GM18526 (cell line): ENCODE data around the gene RFX4.

Experiments
- POLR2A ChIP-seq: IDR thresholded peaks from 3 replicates; pipeline ENCODE4 v1.6.1; 2011; ENCODE audit not compliant: insufficient read length; ENCODE audit errors: extremely low read depth

The RFX4 gene

GRCh38 chr12:106745181-106745745 is 162.5 kb downstream of the RFX4 start:
- no peak for TF ChIP-seq POLR2A

GRCh38 chr12:106747973-106748436 is 165.2 kb downstream of the RFX4 start:
- TF ChIP-seq POLR2A: no peak

- no peak for TF ChIP-seq POLR2A
These were observed 167.7 kb downstream of the RFX4 start for GRCh38 chr12:106750524-106750923.

- no peak for TF ChIP-seq POLR2A
These were observed 170.7 kb downstream of the RFX4 start for GRCh38 chr12:106753526-106753925.

- no peak for TF ChIP-seq POLR2A
These were observed 171.5 kb downstream of the RFX4 start for GRCh38 chr12:106754331-106754730.

- TF ChIP-seq POLR2A: no peak
These were observed 175.0 kb downstream of the RFX4 start for GRCh38 chr12:106757623-106758348.

- no peak for TF ChIP-seq POLR2A
These were observed 175.7 kb downstream of the RFX4 start for GRCh38 chr12:106758349-106759110.

GRCh38 chr12:106759526-106760183 is 176.9 kb downstream of the RFX4 start:
- no peak for TF ChIP-seq POLR2A

- TF ChIP-seq POLR2A: peak; percentile 68
These were observed 177.4 kb downstream of the RFX4 start for GRCh38 chr12:106760184-106760531.

GRCh38 chr12:106764220-106764619 is 181.4 kb downstream of the RFX4 start:
- no peak for TF ChIP-seq POLR2A

GRCh38 chr12:106764738-106765137 is 181.9 kb downstream of the RFX4 start:
- TF ChIP-seq POLR2A: no peak

- TF ChIP-seq POLR2A: no peak
These were observed 183.6 kb downstream of the RFX4 start for GRCh38 chr12:106766393-106766826.

GRCh38 chr12:106767206-106767605 is 184.4 kb downstream of the RFX4 start:
- TF ChIP-seq POLR2A: no peak

GRCh38 chr12:106767954-106768822 is 185.4 kb downstream of the RFX4 start:
- no peak for TF ChIP-seq POLR2A

- no peak for TF ChIP-seq POLR2A
These were observed 186.3 kb downstream of the RFX4 start for GRCh38 chr12:106769078-106769477.

GRCh38 chr12:106769546-106769945 is 186.7 kb downstream of the RFX4 start:
- TF ChIP-seq POLR2A: no peak
